GM10266 (cell line): Measurements from ENCODE around the gene HOXC5.
"Not testable (repeated sequence)": the region's sequence is repeated elsewhere in the genome, so short reads cannot be mapped to it uniquely, and the experiment has no call there.

Experiments
- DNase-seq: peaks from one replicate; pipeline ENCODE4 v3.0.0; 2012; ENCODE audit errors: extremely low spot score
- CTCF ChIP-seq: IDR thresholded peaks from 2 replicates; pipeline ENCODE4 v1.5.1; 2012; ENCODE audit warnings: mild to moderate bottlenecking, low read depth; ENCODE audit not compliant: control insufficient read depth, insufficient read depth; ENCODE audit errors: missing control alignments

HOXC5 gene

DNA sequence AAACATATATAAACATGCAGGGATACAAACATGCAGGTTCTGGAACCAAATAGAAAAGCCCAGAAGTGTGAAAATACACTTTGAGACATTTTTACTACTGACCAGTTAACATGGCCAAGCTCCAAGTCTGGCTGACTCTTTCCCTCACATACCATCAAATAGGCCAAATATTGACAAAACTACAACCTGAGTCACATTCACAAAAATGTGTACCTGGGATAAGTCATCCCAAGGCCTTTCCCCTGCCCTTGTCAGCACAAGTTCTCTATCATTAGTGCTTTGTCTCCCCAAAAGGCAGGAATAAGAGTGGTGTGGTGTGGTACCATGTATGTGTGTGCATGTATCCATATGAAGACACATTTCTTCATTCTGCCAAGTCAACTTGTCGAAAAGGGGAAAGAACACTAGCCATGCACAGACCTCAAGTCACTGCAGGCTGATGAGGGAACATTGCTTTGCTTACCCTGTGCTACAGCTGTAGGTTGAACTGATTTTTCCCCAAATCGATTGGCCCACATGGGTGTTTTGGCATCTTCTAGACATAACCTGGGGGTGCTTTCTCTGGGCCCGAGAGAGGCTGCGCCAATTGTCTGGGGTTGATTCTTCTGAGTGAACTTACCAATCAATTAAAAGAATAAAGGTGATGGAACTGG is 35.7 kb downstream of the HOXC5 start:
- TF ChIP-seq CTCF, result no peak
- DNase-seq, result no peak

DNA sequence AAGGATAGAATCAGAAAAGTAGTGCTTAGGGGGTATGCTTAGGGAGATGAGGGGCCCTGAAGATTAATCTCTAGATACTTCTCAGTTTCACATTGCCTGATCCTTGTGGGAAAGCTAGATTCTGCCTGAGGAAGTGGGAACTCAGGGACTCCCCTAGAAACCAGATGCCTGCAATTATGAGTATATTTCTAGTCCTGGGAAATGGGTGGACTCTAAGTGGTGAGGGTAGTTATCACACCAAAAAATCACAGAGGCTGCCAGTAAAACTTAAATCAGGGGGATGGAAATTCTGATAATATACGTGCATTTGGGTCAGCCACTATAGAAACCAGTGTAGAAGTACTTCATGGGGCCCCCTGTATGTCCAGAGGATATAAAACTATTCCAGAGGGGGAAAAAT is 39.1 kb downstream of the HOXC5 start:
- no peak for DNase-seq
- no peak for TF ChIP-seq CTCF

- no peak for TF ChIP-seq CTCF
- no peak for DNase-seq
Measured at GRCh38 chr12:54074308-54074707, 41.5 kb downstream of the HOXC5 start.

- no peak for TF ChIP-seq CTCF
- no peak for DNase-seq
Measured at GRCh38 chr12:54075409-54075808, 42.6 kb downstream of the HOXC5 start.

- no peak for TF ChIP-seq CTCF
- no peak for DNase-seq
Measured at GRCh38 chr12:54075974-54076373, 43.1 kb downstream of the HOXC5 start.

DNA sequence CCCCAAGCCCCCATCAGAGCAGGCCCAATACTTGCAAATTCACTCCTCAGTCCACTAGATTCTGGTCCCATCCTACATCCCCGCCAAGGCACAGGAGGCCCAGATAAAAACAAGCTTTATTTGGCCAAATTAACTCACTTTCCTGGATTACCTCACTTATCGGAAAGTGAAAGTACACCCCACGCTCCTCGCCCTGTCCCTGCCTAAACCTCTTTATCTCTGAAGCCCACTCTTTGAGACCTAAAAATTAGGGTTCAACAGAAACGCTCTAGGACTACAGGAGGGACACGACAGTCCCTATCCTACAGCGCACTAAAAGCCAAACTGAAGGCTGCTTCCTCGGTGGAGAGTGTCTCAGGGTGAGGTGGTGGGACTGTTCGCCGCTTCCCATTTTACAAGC is 45.0 kb downstream of the HOXC5 start:
- DNase-seq, result not testable (repeated sequence)

- not testable (repeated sequence) for DNase-seq
Measured at GRCh38 chr12:54079115-54079514, 46.3 kb downstream of the HOXC5 start.

DNA sequence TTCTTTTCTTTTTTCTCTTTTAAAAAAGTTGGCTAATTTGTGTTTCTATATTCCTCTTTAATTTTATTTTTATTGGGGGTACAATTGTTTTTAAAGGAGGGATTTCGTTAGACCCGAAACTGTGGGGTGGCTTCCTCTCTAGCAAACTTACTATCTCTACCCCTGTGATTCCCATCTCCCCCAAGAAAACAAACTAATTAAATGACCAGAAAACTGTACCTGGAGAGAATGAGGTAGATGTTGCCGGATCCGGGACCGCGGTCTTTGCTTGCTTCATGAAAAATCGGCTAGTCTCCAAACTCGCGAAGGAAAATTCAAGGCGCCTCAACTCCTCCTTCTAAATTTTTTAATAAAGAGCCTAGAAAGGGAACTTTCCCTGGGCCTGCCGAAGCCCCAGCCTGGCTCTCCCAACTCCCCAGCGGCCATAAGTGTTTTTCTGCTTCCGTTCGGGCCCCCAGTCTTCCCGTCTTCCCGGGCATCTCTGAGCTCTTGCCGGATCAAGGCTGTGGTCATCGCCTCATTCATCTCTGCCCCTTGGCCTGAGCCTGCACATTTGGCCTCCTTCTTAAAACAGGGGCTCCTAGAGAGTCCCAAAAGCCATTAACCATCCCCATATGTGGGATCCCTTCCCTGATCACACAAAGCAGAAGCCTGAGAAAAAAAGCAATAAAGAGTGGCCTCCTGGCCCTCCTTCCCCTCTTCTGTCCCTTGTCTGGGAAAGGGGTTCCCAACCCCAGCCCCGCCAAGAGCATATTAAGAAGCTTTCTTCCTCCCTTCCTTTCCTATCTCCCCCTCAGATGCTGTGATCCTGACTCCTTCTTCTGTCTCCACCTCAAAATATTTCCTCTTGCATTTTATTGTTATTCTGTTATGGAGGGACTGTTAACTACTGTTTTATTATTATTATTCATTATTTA is 47.4 kb downstream of the HOXC5 start:
- not testable (repeated sequence) for DNase-seq

- peak; percentile 50 for DNase-seq
Measured at GRCh38 chr12:54081053-54081514, 48.2 kb downstream of the HOXC5 start.

DNA sequence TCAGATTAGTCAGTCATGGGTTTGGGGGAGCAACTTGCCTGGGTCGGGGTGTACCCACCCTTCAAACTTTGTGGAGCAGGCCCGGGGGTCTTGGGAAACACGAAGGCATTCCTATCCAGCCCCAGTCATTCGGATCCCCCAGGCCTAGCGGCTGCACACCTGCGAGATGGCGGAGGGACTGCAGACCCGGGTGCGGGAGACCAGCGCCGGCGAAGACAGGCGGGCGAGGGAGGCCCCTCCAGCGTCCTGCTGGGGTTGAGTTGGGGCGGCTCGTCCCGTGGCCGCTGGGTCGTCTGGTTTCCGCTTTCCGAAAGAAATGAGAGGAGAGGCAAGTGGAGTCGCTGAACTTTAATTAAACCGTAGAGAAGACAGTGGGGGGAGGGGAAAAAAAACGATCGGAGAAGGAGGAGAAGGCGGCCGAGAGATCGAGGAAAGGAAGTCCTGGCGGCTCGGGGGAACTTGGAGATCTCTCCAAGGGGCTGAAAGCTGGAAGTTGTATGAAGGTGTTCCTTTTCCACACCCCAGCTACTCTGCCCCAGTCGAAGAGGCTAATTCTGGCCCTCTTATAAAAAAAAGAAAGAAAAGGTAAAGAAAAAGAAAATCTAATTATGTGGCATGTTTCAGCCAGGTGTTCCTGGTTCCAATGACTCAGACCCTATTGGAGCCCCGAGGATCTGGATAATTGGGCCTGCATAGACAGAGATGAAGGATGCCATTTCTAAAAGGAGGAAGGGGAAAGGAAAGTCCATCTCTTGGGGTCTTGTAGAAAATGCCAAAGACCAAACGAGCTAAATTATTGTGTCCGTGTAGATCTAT is 48.9 kb downstream of the HOXC5 start:
- not testable (repeated sequence) for DNase-seq
